Body of pancreas (tissue), 4 donors: ENCODE results near the gene LTK.

ENCODE experiments used
- CTCF ChIP-seq, 7 experiments: fragments of 450-650 bp in 4 of 7; fragments of 200-600 bp in 3 of 7; sonication (generic) in 3 of 7; IDR thresholded peaks; one replicate each; pipeline ENCODE4 v1.5.1; 2016 to 2019; ENCODE audit warnings: antibody characterized with exemption in 7 of 7
- POLR2A ChIP-seq, 3 donors: fragments of 450-650 bp; IDR thresholded peaks; one replicate each; pipeline ENCODE4 v1.6.1; 2016; ENCODE audit warnings: antibody characterized with exemption in 3 of 3, mild to moderate bottlenecking in 2 of 3

GRCh38 chr15:41561104-41561776, 47.6 kb upstream of the LTK start:
- TF ChIP-seq CTCF (IDR thresholded peaks at IDR 0.05), result no peak
- TF ChIP-seq POLR2A (IDR thresholded peaks at IDR 0.05), result no peak
